IPS DF 6.9 (cell line): ENCODE results near the gene SYT13.

Experiments used
- DNase-seq: peaks from one replicate; pipeline ENCODE4 v3.0.0-alpha.2; 2013; ENCODE audit warnings: low read depth, low spot score
- H3K27ac ChIP-seq: one replicate; pipeline ENCODE4 v1.5.1; 2013; ENCODE audit warnings: low read length, control low read depth
- H3K27me3 ChIP-seq: 2 replicates; pipeline ENCODE4 v1.6.1; 2013; ENCODE audit warnings: mild to moderate bottlenecking, low read length; ENCODE audit not compliant: control insufficient read depth, insufficient read depth
- H3K36me3 ChIP-seq: 2 replicates; pipeline ENCODE4 v1.6.1; 2013; ENCODE audit warnings: low read length; ENCODE audit not compliant: control insufficient read depth, insufficient read depth
- H3K4me1 ChIP-seq: 2 replicates; pipeline ENCODE4 v1.6.1; 2013; ENCODE audit warnings: low read length; ENCODE audit not compliant: control insufficient read depth, insufficient read depth
- H3K4me3 ChIP-seq: 2 replicates; pipeline ENCODE4 v1.5.1; 2013; ENCODE audit warnings: mild to moderate bottlenecking, low read length
- H3K9me3 ChIP-seq: 2 replicates; pipeline ENCODE4 v1.6.1; 2013; ENCODE audit warnings: low read length, inconsistent platforms; ENCODE audit not compliant: control insufficient read depth, insufficient read depth
- WGBS: extraction: QIAGEN DNeasy Blood & Tissue Kit; methylation state at CpG from one replicate; pipeline ENCODE4 v1.1.7; 2013; ENCODE audit warnings: mixed read lengths, missing lambda C conversion rate; ENCODE audit not compliant: insufficient read length, insufficient coverage; 5-methylcytosine and 5-hydroxymethylcytosine counted together

The SYT13 gene

GRCh38 chr11:45224766-45225165 is 61.4 kb downstream of the SYT13 start:
- WGBS: no CpG with 5 or more reads among the region's 11 CpGs
- no peak overlapping the region for H3K27ac ChIP-seq
- H3K36me3 ChIP-seq: peaks cover 4% of the 10 kb centered on the region; the same call in 1 of the 2 replicates
- H3K27me3 ChIP-seq: no peaks in the 10 kb centered on the region
- H3K4me3 ChIP-seq: no peak overlapping the region
- H3K9me3 ChIP-seq: no peaks in the 10 kb centered on the region
- DNase-seq: no peak
- no peaks in the 10 kb centered on the region for H3K4me1 ChIP-seq

- Histone ChIP-seq H3K27ac (no peak overlapping the region), H3K27me3 (no peaks in the 10 kb centered on the region)
- WGBS: no CpG with 5 or more reads among the region's 5 CpGs
Measured at GRCh38 chr11:45223496-45223895, 62.6 kb downstream of the SYT13 start.

GRCh38 chr11:45219411-45219810 is 66.7 kb downstream of the SYT13 start:
- H3K4me1 ChIP-seq: no peaks in the 10 kb centered on the region
- DNase-seq: no peak
- no peak overlapping the region for H3K27ac ChIP-seq
- H3K4me3 ChIP-seq: no peak overlapping the region
- no peaks in the 10 kb centered on the region for H3K9me3 ChIP-seq
- H3K36me3 ChIP-seq: no peaks in the 10 kb centered on the region
- WGBS: no CpG with 5 or more reads among the region's 18 CpGs
- H3K27me3 ChIP-seq: no peaks in the 10 kb centered on the region

More at GRCh38 chr11:45223496-45223895, 62.6 kb downstream of the SYT13 start:
- Histone ChIP-seq H3K4me3 (no peak overlapping the region), H3K4me1 (no peaks in the 10 kb centered on the region), H3K9me3 (no peaks in the 10 kb centered on the region), H3K36me3 (peaks cover 4% of the 10 kb centered on the region; the same call in 1 of the 2 replicates)
- no peak for DNase-seq

- H3K36me3 ChIP-seq: no peaks in the 10 kb centered on the region
- no CpG with 5 or more reads among the region's 4 CpGs for WGBS
- H3K27ac ChIP-seq: no peak overlapping the region
- H3K4me1 ChIP-seq: no peaks in the 10 kb centered on the region
- H3K27me3 ChIP-seq: no peaks in the 10 kb centered on the region
- no peak for DNase-seq
- H3K9me3 ChIP-seq: no peaks in the 10 kb centered on the region
- H3K4me3 ChIP-seq: no peak overlapping the region
Measured at GRCh38 chr11:45218705-45219104, 67.4 kb downstream of the SYT13 start.

GRCh38 chr11:45217991-45218390 is 68.2 kb downstream of the SYT13 start:
- Histone ChIP-seq H3K4me3 (no peak overlapping the region), H3K4me1 (no peaks in the 10 kb centered on the region), H3K27me3 (no peaks in the 10 kb centered on the region), H3K36me3 (no peaks in the 10 kb centered on the region), H3K27ac (no peak overlapping the region), H3K9me3 (no peaks in the 10 kb centered on the region)
- WGBS: no CpG with 5 or more reads among the region's 2 CpGs
- DNase-seq: no peak

- no peaks in the 10 kb centered on the region for H3K27me3 ChIP-seq
- no peaks in the 10 kb centered on the region for H3K4me1 ChIP-seq
- no CpG with 5 or more reads among the region's 2 CpGs for WGBS
- no peaks in the 10 kb centered on the region for H3K9me3 ChIP-seq
- no peak overlapping the region for H3K4me3 ChIP-seq
- DNase-seq: no peak
- no peak overlapping the region for H3K27ac ChIP-seq
- H3K36me3 ChIP-seq: no peaks in the 10 kb centered on the region
Measured at GRCh38 chr11:45216901-45217300, 69.2 kb downstream of the SYT13 start.

GRCh38 chr11:45216031-45216430 is 70.1 kb downstream of the SYT13 start:
- Histone ChIP-seq H3K36me3 (no peaks in the 10 kb centered on the region), H3K4me1 (no peaks in the 10 kb centered on the region), H3K27ac (no peak overlapping the region), H3K4me3 (no peak overlapping the region), H3K9me3 (no peaks in the 10 kb centered on the region), H3K27me3 (no peaks in the 10 kb centered on the region)
- WGBS: no CpG with 5 or more reads among the region's 1 CpG
- DNase-seq: no peak

DNA sequence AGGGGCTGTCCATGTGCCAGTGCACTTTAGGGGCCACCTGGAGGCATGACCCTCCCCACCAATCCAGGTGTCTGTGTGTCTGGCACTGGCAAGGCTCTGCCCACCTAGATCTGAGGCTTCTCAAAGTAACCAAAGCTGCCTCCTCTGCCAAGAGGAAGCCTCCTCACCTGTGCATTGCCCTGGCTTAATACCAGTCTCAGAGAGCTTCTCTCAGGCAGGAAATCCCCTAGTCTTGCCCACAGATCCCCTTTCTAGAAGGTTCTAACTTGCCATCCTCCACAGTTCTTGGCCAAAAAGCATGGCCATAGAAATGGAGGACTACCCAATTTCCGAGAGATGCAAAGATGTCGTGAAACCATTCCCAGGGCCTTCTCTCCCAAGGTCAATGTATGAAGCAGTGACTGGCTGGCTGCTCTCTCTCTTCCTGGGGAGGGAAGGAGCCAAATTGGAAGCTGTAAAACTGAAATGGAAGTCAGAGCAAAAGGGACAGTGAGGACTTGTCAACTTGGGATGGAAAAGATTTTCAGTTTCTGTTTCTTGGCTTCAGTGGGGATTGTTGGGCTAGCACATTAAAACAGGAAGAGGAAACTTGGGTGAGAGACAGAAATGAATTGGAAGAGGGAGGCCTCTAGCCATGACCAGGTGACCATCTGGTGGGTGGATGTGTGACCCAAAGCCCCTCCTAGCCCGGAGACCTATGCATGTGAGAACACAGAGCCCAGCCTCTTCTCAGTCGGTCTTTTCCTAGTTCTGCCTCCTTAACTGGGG is 70.9 kb downstream of the SYT13 start:
- no CpG with 5 or more reads among the region's 4 CpGs for WGBS

GRCh38 chr11:45213717-45214116 is 72.4 kb downstream of the SYT13 start:
- no peak overlapping the region for H3K4me3 ChIP-seq
- WGBS: no CpG with 5 or more reads among the region's 1 CpG
- H3K27ac ChIP-seq: no peak overlapping the region
- no peak for DNase-seq
- H3K9me3 ChIP-seq: no peaks in the 10 kb centered on the region
- H3K4me1 ChIP-seq: peaks cover 5% of the 10 kb centered on the region; the same call in 1 of the 2 replicates
- H3K27me3 ChIP-seq: no peaks in the 10 kb centered on the region
- no peaks in the 10 kb centered on the region for H3K36me3 ChIP-seq

More for the DNA sequence above, 70.9 kb downstream of the SYT13 start:
- Histone ChIP-seq H3K36me3 (no peaks in the 10 kb centered on the region), H3K4me3 (no peak overlapping the region), H3K4me1 (peaks cover 2% of the 10 kb centered on the region; the same call in 1 of the 2 replicates), H3K27ac (no peak overlapping the region), H3K27me3 (no peaks in the 10 kb centered on the region), H3K9me3 (no peaks in the 10 kb centered on the region)
- no peak for DNase-seq

DNA sequence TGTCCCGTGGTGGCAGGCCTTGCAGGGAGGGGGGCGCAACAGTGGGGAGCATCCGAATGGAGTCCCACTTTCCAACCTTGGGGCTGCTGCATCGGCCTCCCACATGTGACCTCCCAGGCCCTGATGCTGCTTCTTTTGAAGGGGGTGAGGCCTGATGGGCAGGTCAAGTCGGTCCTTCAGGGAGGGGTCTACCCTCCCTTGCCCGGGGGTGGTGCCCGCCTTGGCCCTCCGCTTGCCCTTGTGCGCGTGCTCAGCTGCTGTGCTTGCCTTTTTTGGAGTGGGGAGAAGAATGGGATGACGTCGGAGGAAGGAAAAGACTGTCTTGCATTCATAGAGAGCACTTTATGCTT is 72.8 kb downstream of the SYT13 start:
- Histone ChIP-seq H3K27me3 (no peaks in the 10 kb centered on the region), H3K9me3 (no peaks in the 10 kb centered on the region), H3K4me1 (peaks cover 5% of the 10 kb centered on the region; the same call in 1 of the 2 replicates), H3K4me3 (no peak overlapping the region), H3K27ac (no peak overlapping the region), H3K36me3 (no peaks in the 10 kb centered on the region)
- no peak for DNase-seq
- WGBS: no CpG with 5 or more reads among the region's 12 CpGs
